Measurements from ENCODE around the gene SLX4IP. TPM values are rescaled to one million over a fixed set of nuclear protein-coding genes. Genes with fewer than 3 reads are reported as not detected.

SLX4IP gene
- total RNA-seq, 4 donors from 2014 or later = 6.3 to 8.3 (median 7.4) TPM

DNA sequence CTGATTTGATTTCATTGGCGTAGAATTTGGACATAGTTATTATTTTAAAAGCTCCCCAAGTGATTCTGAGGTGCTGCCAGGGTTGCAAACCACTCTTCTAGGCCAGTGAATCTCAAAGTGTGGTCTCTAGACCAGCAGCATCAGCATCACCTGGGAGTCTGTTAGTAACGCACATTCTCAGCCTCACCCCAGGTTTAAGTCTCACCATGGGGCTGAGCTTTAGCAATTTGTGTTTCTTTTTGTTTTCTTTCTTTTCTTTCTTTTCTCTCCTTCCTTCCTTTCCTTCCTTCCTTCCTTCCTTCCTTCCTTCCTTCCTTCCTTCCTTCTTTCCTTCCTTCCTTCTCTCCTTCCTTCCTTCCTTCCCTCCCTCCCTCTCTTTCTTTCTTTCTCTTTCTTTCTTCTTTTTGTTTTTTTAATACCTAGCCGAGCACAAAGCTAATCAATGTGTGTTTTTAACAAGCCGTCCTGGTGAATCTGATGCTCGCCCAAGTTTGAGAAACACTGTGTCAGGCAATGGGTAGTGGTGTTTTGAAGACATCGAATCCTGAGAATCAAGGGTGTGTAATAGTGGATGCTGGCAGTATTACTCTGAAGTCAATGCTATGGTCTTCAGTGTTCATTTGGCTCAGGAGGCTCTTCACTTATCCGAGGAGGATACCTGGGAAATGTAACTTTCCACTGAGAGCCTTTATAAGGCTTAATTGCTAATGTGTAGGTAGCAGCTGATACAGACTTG, 104.9 kb downstream of the SLX4IP start:
- Histone ChIP-seq H3K9me3 (no peaks in the 10 kb centered on the region), H3K27ac (no peak overlapping the region), H3K4me1 (peaks cover 0 to 16% of the 10 kb centered on the region in 2 donors), H3K4me3 (replicated peaks in 1 of 3) (no peak overlapping the region), H3K36me3 (no peaks in the 10 kb centered on the region), H3K27me3 (no peaks in the 10 kb centered on the region)
- TF ChIP-seq POLR2A (IDR thresholded peaks at IDR 0.05) = no peak
- TF ChIP-seq, protein P1, sequence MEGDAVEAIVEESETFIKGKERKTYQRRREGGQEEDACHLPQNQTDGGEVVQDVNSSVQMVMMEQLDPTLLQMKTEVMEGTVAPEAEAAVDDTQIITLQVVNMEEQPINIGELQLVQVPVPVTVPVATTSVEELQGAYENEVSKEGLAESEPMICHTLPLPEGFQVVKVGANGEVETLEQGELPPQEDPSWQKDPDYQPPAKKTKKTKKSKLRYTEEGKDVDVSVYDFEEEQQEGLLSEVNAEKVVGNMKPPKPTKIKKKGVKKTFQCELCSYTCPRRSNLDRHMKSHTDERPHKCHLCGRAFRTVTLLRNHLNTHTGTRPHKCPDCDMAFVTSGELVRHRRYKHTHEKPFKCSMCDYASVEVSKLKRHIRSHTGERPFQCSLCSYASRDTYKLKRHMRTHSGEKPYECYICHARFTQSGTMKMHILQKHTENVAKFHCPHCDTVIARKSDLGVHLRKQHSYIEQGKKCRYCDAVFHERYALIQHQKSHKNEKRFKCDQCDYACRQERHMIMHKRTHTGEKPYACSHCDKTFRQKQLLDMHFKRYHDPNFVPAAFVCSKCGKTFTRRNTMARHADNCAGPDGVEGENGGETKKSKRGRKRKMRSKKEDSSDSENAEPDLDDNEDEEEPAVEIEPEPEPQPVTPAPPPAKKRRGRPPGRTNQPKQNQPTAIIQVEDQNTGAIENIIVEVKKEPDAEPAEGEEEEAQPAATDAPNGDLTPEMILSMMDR (IDR thresholded peaks at IDR 0.05) = no peak
- WGBS, 2 donors = 85 to 93% methylated on average over 7 of the region's 7 CpGs
- intact Hi-C loops (cut with DNase I) = no loop called here
- DNase-seq = no peak

DNA sequence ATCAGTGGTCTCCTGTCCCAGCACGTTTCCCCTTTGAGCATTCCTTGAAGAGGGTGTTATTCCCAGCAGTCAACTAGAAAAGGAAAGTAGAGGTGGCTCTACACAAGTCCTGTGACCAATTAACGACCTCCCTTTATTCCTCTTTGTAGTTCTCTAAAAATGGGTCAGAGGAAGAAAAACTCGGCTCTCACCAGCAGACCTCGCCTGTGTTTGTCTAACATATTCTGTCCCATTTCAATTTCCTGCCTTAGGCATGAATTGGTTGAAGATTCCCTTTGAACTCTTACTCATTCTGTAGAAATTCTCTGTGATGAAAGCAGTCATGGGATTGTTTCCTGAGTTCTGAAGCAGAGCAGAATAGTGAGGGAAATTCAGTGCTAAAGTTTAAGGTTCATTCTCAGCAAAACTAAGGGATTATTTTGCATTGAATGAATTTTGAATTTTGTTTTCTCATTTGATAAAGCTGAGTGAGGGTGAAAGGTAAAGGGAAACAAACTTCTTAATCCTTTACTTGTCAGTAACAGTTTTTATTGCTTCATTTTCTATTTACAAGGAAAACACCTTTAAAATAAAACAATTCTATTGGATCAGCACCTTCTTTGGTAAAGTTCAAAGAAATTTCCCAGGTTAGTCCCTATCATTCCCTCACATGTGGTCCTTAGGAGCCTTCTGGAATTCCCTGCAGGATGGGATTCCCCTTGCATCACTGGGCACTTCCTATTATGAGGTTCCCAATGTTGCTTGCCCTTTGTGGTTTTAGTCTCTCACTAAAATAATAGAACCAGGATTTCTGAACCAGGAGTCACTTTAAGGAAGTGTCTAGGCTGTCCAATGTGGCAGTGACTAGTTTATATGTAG, 105.8 kb downstream of the SLX4IP start:
- Histone ChIP-seq H3K4me3 (replicated peaks in 1 of 3) (no peak overlapping the region), H3K36me3 (no peaks in the 10 kb centered on the region), H3K9me3 (no peaks in the 10 kb centered on the region), H3K4me1 (peaks cover 0 to 16% of the 10 kb centered on the region in 2 donors), H3K27me3 (no peaks in the 10 kb centered on the region), H3K27ac (no peak overlapping the region)
- no peak for DNase-seq
- 52 to 54% methylated on average over 4 of the region's 4 CpGs for WGBS, 2 donors
- TF ChIP-seq POLR2A (IDR thresholded peaks at IDR 0.05) = no peak
- TF ChIP-seq, protein P1 (IDR thresholded peaks at IDR 0.05) = no peak
- intact Hi-C loops (cut with DNase I) = no loop called here

DNA sequence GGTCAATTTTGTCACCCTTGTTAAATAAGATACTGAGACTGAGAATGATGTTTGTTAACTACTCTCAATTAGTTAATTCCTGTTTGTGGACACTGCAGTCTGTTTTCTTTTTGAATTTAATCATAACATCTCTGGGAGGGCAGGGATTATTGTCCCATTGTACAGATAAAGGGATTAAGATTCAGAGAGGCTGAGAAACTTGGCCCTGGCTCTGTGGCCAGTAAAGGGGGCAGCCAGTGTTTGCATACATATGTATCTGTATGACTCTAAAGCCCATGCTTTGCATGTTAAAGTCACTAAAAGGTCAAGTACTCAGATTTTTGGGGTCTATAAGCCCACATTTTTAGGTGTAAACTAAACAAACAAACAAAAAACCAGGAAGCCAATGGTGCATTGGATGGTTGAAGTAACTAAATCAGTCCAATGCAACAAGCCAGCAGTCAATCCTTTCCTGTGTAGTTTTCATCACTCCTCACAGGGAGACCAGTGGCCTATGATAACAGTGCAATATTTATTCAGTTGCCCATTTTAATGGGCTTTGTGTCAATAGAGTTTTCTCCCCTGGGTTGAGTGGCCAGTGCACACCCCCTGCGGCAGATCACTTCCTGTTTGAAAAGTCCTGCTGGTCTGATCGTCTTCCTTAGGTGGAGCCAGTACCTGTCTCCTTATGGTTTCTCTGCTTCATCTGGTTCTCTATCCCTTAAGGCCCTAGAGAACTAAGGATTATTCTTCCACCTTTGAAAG, 106.7 kb downstream of the SLX4IP start:
- Histone ChIP-seq H3K4me1 (peaks cover 0 to 16% of the 10 kb centered on the region in 2 donors), H3K27me3 (no peaks in the 10 kb centered on the region), H3K4me3 (replicated peaks in 1 of 3) (no peak overlapping the region), H3K27ac (no peak overlapping the region), H3K9me3 (no peaks in the 10 kb centered on the region), H3K36me3 (no peaks in the 10 kb centered on the region)
- TF ChIP-seq, protein P1 (IDR thresholded peaks at IDR 0.05) = no peak
- no peak for TF ChIP-seq POLR2A (IDR thresholded peaks at IDR 0.05)
- DNase-seq = no peak
- intact Hi-C loops (cut with DNase I) = no loop called here
- 44 to 52% methylated on average over 2 of the region's 2 CpGs for WGBS, 2 donors

DNA sequence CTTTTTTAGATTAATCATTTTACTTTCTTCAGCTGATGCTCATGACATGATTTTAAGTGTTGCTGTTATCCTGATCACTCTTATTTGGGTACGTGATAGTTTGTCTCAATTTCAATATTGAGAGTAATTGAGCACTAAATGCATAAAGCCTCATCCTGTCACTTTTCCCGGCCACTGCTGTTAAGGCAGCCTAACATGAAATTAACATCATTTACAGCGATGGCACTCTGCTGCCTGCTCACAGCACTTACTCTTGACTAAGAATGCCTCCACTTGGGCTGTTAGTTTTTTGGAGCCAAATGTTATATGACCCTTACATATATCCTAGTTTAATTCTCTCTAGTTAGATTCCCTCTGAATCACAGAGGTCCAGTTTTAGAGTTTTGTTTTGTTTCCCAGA, 107.3 kb downstream of the SLX4IP start:
- Histone ChIP-seq H3K4me1 (peaks cover 0 to 16% of the 10 kb centered on the region in 2 donors), H3K9me3 (no peaks in the 10 kb centered on the region), H3K36me3 (no peaks in the 10 kb centered on the region), H3K27me3 (no peaks in the 10 kb centered on the region), H3K27ac (no peak overlapping the region), H3K4me3 (replicated peaks in 1 of 3) (no peak overlapping the region)
- TF ChIP-seq, protein P1 (IDR thresholded peaks at IDR 0.05) = no peak
- no peak for TF ChIP-seq POLR2A (IDR thresholded peaks at IDR 0.05)
- intact Hi-C loops (cut with DNase I) = no loop called here
- DNase-seq = no peak
- 97 to 98% methylated on average over 3 of the region's 3 CpGs for WGBS, 2 donors
